Spleen (tissue), 7 donors: ENCODE results near the gene HFE.

ENCODE experiments used
- CTCF ChIP-seq, 11 experiments: fragments of 200-600 bp in 7 of 11; fragments of 450-650 bp in 4 of 11; sonication (generic) in 4 of 11; IDR thresholded peaks in 8 of 11; conservative IDR thresholded peaks in 3 of 11; 1 replicate in 7 of 11; 2 replicates in 4 of 11; pipeline versions ENCODE4 v1.4.0 to v1.8.0; 2016 to 2021; ENCODE audit warnings: antibody characterized with exemption in 11 of 11, inconsistent platforms in 4 of 11, mild to moderate bottlenecking in 1 of 11
- POLR2A ChIP-seq, 3 donors: fragments of 450-650 bp; IDR thresholded peaks; one replicate each; pipeline ENCODE4 v1.5.1; 2017; ENCODE audit warnings: antibody characterized with exemption in 3 of 3, mild to moderate bottlenecking in 1 of 3
- POLR2AphosphoS5 ChIP-seq, 3 donors: sonication (generic); formaldehyde crosslinking; IDR thresholded peaks; one replicate each; pipeline ENCODE4 v1.5.1; 2017; ENCODE audit warnings: antibody characterized with exemption in 3 of 3
- donor health status: DM: no; HTN: no; CAD: no; lungs with moderate emphysema.
- donor health status: DM: no; HTN: no; CAD: no.
- donor health status: DM: no; HTN: no; CAD: no.

GRCh38 chr6:26123947-26124780, 36.9 kb downstream of the HFE start:
- TF ChIP-seq POLR2AphosphoS5 (IDR thresholded peaks at IDR 0.05) = peak; percentile 100
- peak in 4 of 11 experiments; percentile 2 to 8 (median 5) for TF ChIP-seq CTCF (IDR thresholded peaks at IDR 0.05 in 8 of 11, conservative IDR thresholded peaks at IDR 0.05 in 3 of 11)
- peak; percentile 97 to 99 (median 99) for TF ChIP-seq POLR2A (IDR thresholded peaks at IDR 0.05)
